ENCODE measurements around the gene MYO18A. TPM values are rescaled to one million over a fixed set of nuclear protein-coding genes. Genes with fewer than 3 reads are reported as not detected.

MYO18A gene
- polyA plus RNA-seq, 1 donor (not counting 4 experiments of a cell fraction or from before 2014, with no cell fraction given), result 20.0 TPM

DNA sequence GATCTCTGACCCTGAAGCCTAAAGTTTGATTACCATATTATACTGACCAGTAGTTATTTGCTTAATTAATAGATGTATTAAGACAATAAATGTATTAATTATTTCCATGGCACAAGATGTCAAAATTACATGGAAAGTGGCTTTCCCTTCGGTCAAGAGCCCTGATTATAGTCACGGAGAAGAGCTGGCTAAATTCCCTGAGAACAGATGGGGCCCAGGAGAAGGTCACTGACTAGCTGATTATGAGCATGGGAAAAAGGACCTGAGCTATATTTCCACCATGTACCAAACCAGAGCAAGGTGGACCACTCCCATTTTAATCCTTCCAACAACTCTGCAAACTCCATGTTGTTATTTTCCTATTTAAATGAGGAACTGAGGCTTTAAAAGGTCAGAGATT, 12.9 kb upstream of the MYO18A start:
- H3K9ac ChIP-seq (ENCODE audit: control insufficient read depth, extremely low read depth, insufficient read depth, low read length), result no peak overlapping the region
- H2AFZ ChIP-seq (ENCODE audit: control insufficient read depth, low read length), result no peak overlapping the region
- no peaks in the 10 kb centered on the region for H3K9me3 ChIP-seq (ENCODE audit: control insufficient read depth, low read depth, low read length)
- FAIRE-seq, result no peak
- H3K27me3 ChIP-seq (ENCODE audit: control insufficient read depth, extremely low read depth, insufficient read depth, low read length), result peaks cover 3% of the 10 kb centered on the region
- dilution Hi-C loops (cut with MboI; ENCODE audit: extremely low pct_ligation_motif_present, low sequenced_read_pairs), result no loop called here
- H3K27ac ChIP-seq (ENCODE audit: control insufficient read depth, insufficient read depth, low read length), result no peak overlapping the region
- no peaks in the 10 kb centered on the region for H3K36me3 ChIP-seq (ENCODE audit: control insufficient read depth in 2 of 2, extremely low read depth in 1 of 2, insufficient read depth in 2 of 2, low read length in 2 of 2)
- H3K4me1 ChIP-seq (ENCODE audit: control insufficient read depth, extremely low read depth, insufficient read depth, low read length), result peaks cover 8% of the 10 kb centered on the region
- TF ChIP-seq, protein P1, sequence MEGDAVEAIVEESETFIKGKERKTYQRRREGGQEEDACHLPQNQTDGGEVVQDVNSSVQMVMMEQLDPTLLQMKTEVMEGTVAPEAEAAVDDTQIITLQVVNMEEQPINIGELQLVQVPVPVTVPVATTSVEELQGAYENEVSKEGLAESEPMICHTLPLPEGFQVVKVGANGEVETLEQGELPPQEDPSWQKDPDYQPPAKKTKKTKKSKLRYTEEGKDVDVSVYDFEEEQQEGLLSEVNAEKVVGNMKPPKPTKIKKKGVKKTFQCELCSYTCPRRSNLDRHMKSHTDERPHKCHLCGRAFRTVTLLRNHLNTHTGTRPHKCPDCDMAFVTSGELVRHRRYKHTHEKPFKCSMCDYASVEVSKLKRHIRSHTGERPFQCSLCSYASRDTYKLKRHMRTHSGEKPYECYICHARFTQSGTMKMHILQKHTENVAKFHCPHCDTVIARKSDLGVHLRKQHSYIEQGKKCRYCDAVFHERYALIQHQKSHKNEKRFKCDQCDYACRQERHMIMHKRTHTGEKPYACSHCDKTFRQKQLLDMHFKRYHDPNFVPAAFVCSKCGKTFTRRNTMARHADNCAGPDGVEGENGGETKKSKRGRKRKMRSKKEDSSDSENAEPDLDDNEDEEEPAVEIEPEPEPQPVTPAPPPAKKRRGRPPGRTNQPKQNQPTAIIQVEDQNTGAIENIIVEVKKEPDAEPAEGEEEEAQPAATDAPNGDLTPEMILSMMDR (optimal IDR thresholded peaks at IDR 0.05 in 1 of 3, IDR thresholded peaks at IDR 0.05 in 1 of 3, conservative IDR thresholded peaks at IDR 0.05 in 1 of 3; ENCODE audit: extremely low read depth in 1 of 3, insufficient read depth in 2 of 3, low read length in 3 of 3), result no peak
- no peak for TF ChIP-seq EZH2 (IDR thresholded peaks at IDR 0.05; ENCODE audit: low read length)
- DNase-seq (ENCODE audit: low read depth, low spot score), result no peak
- no peaks in the 10 kb centered on the region for H3K79me2 ChIP-seq (ENCODE audit: control insufficient read depth, insufficient read depth, low read length)
- no peaks in the 10 kb centered on the region for H4K20me1 ChIP-seq (ENCODE audit: control insufficient read depth, extremely low read depth, insufficient read depth, low read length)
- no peak overlapping the region for H3K4me2 ChIP-seq (ENCODE audit: control insufficient read depth, extremely low read depth, insufficient read depth, low read depth, low read length)
- H3K9me1 ChIP-seq (ENCODE audit: control insufficient read depth, extremely low read depth, insufficient read depth, low read length), result no peaks in the 10 kb centered on the region
- no peak overlapping the region for H3K4me3 ChIP-seq (ENCODE audit: control insufficient read depth in 2 of 3, extremely low read depth in 1 of 3, insufficient read depth in 2 of 3, low read depth in 1 of 3, low read length in 3 of 3)

DNA sequence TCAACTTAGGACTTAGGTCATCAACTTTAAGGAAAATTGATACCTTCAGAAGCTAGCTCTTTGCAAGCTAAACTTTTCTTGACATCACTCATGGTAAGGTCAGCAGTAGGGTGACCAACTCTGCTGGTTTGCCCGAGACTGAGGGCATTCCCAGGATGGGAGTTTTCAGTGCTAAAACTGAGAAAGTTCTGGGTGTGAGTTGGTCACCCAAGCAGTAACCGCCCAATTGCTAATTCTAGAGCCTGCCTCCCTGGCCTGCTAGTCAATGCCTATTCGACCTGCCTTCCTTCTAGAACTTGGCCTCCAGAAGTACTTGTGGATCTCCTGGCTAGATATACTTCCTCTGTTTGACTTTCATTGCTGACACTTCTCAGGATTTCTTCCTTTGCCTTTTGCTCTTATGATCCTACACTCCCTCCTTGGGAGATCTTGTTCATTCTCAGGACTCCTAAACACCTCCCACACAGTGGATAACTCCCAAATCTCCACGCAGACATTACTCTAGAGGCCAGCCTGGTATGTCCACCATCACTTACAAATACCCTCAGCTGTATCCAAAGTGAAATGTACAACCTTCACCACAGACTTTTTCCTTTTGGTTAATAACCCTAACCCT, 10.5 kb upstream of the MYO18A start:
- Histone ChIP-seq H3K4me3 (ENCODE audit: control insufficient read depth in 2 of 3, extremely low read depth in 1 of 3, insufficient read depth in 2 of 3, low read depth in 1 of 3, low read length in 3 of 3) (no peak overlapping the region), H3K4me1 (ENCODE audit: control insufficient read depth, extremely low read depth, insufficient read depth, low read length) (peaks cover 5% of the 10 kb centered on the region), H3K9ac (ENCODE audit: control insufficient read depth, extremely low read depth, insufficient read depth, low read length) (no peak overlapping the region), H3K79me2 (ENCODE audit: control insufficient read depth, insufficient read depth, low read length) (no peaks in the 10 kb centered on the region), H3K36me3 (ENCODE audit: control insufficient read depth in 2 of 2, extremely low read depth in 1 of 2, insufficient read depth in 2 of 2, low read length in 2 of 2) (no peaks in the 10 kb centered on the region), H3K9me1 (ENCODE audit: control insufficient read depth, extremely low read depth, insufficient read depth, low read length) (no peaks in the 10 kb centered on the region), H3K9me3 (ENCODE audit: control insufficient read depth, low read depth, low read length) (no peaks in the 10 kb centered on the region), H3K27me3 (ENCODE audit: control insufficient read depth, extremely low read depth, insufficient read depth, low read length) (no peaks in the 10 kb centered on the region), H2AFZ (ENCODE audit: control insufficient read depth, low read length) (no peak overlapping the region), H3K4me2 (ENCODE audit: control insufficient read depth, extremely low read depth, insufficient read depth, low read depth, low read length) (no peak overlapping the region), H3K27ac (ENCODE audit: control insufficient read depth, insufficient read depth, low read length) (no peak overlapping the region), H4K20me1 (ENCODE audit: control insufficient read depth, extremely low read depth, insufficient read depth, low read length) (no peaks in the 10 kb centered on the region)
- TF ChIP-seq EZH2 (IDR thresholded peaks at IDR 0.05; ENCODE audit: low read length), result no peak
- TF ChIP-seq, protein P1 (optimal IDR thresholded peaks at IDR 0.05 in 1 of 3, IDR thresholded peaks at IDR 0.05 in 1 of 3, conservative IDR thresholded peaks at IDR 0.05 in 1 of 3; ENCODE audit: extremely low read depth in 1 of 3, insufficient read depth in 2 of 3, low read length in 3 of 3), result no peak
- dilution Hi-C loops (cut with MboI; ENCODE audit: extremely low pct_ligation_motif_present, low sequenced_read_pairs), result no loop called here
- DNase-seq (ENCODE audit: low read depth, low spot score) (no peak), FAIRE-seq (no peak)

Data from keratinocyte (primary cell).